Stomach (tissue), 9 donors: Measurements from ENCODE around the gene GRAMD1B. TPM values are rescaled to one million over a fixed set of nuclear protein-coding genes. Genes with fewer than 3 reads are reported as not detected.

Experiments
- DNase-seq, 2 donors: peaks; one replicate each; pipeline versions ENCODE4 v3.0.0 to v3.0.0-alpha.2; 2013 to 2019
- H3K27ac ChIP-seq, 5 donors: fragments of 200-600 bp in 4 of 5; sonication (generic) in 4 of 5; one replicate each; pipeline ENCODE4 v1.5.1; 2013 to 2019; ENCODE audit warnings: mild to moderate bottlenecking in 1 of 5, moderate library complexity in 1 of 5
- H3K27me3 ChIP-seq, 3 donors: fragments of 200-600 bp; sonication (generic); one replicate each; pipeline ENCODE4 v1.5.1; 2017 to 2019; ENCODE audit warnings: mixed run types in 1 of 3
- H3K36me3 ChIP-seq, 4 donors: fragments of 200-600 bp; sonication (generic); 1 replicate in 3 of 4; 2 replicates in 1 of 4; pipeline ENCODE4 v1.5.1; 2016 to 2019
- H3K4me1 ChIP-seq, 4 donors: fragments of 200-600 bp; sonication (generic); one replicate each; pipeline ENCODE4 v1.5.1; 2016 to 2019
- H3K4me3 ChIP-seq, 4 donors: fragments of 200-600 bp; sonication (generic) in 3 of 4; one replicate each; pipeline ENCODE4 v1.5.1; 2016 to 2019; ENCODE audit warnings: mild to moderate bottlenecking in 1 of 4
- H3K9me3 ChIP-seq, 4 donors: fragments of 200-600 bp; sonication (generic); one replicate each; pipeline ENCODE4 v1.5.1; 2016 to 2019
- CTCF ChIP-seq, 7 experiments: fragments of 450-650 bp in 4 of 7; fragments of 200-600 bp in 3 of 7; sonication (generic) in 3 of 7; IDR thresholded peaks; one replicate each; pipeline ENCODE4 v1.5.1; 2016 to 2019; ENCODE audit warnings: antibody characterized with exemption in 7 of 7, control low read depth in 2 of 7, mild to moderate bottlenecking in 1 of 7
- EP300 ChIP-seq: sonication (generic); formaldehyde crosslinking; IDR thresholded peaks from one replicate; pipeline ENCODE4 v1.6.1; 2017; ENCODE audit warnings: antibody characterized with exemption
- POLR2A ChIP-seq, 4 donors: fragments of 450-650 bp; IDR thresholded peaks; one replicate each; pipeline ENCODE4 v1.6.1; 2016; ENCODE audit warnings: antibody characterized with exemption in 4 of 4, control low read depth in 2 of 4, mild to moderate bottlenecking in 1 of 4, moderate library complexity in 1 of 4
- POLR2AphosphoS5 ChIP-seq, 3 donors: sonication (generic); formaldehyde crosslinking; IDR thresholded peaks; one replicate each; pipeline ENCODE4 v1.6.1; 2016; ENCODE audit warnings: antibody characterized with exemption in 3 of 3
- WGBS, 5 donors: extraction: QIAGEN DNeasy Blood & Tissue Kit in 3 of 5; methylation state at CpG; one replicate each; pipeline versions ENCODE4 v1.1.5 to v1.1.7; 2013 to 2018; 5-methylcytosine and 5-hydroxymethylcytosine counted together
- intact Hi-C: fragments of 100-400 bp; cut with DNase I; formaldehyde crosslinking; loops from one replicate; pipeline ENCODE4 v1.15.1; 2023; ENCODE audit warnings: low total_unique reads
- polyA plus RNA-seq, 3 donors: library from polyadenylated mRNA; stranded (reverse); fragments of 200-250 nt; gene quantifications; one replicate each; pipeline ENCODE4 v1.2.3, GENCODE V29; 2013
- total RNA-seq, 5 donors: library from RNA; depleted of rRNA; stranded (reverse); fragments of >200 nt; gene quantifications; one replicate each; pipeline versions ENCODE4 v1.1.0 to v1.2.3, GENCODE V29; 2014 to 2016
- donor health status: healthy with polysubstance abuse.
- donor health status: Bipolar disorder and iron deficiency.
- donor health status: healthy.

GRAMD1B gene
- total and polyA plus RNA-seq, 8 donors: 0.58 to 39.7 (median 12.2) TPM

GRCh38 chr11:123421589-123421988 is 8.5 kb upstream of the GRAMD1B start:
- no peak for TF ChIP-seq POLR2AphosphoS5 (IDR thresholded peaks at IDR 0.05)
- no peak for TF ChIP-seq POLR2A (IDR thresholded peaks at IDR 0.05)
- intact Hi-C loops: no loop called here
- WGBS, 5 donors: 24 to 44% (median 41%) methylated on average over 1 of the region's 1 CpG
- peaks cover 0 to 37% (median 0%) of the 10 kb centered on the region in 3 donors for H3K27me3 ChIP-seq
- H3K4me3 ChIP-seq: no peak overlapping the region
- DNase-seq: no peak
- no peak overlapping the region for H3K27ac ChIP-seq
- no peaks in the 10 kb centered on the region for H3K4me1 ChIP-seq
- H3K36me3 ChIP-seq: no peaks in the 10 kb centered on the region
- H3K9me3 ChIP-seq: no peaks in the 10 kb centered on the region

GRCh38 chr11:123425367-123425766 is 4.7 kb upstream of the GRAMD1B start:
- Histone ChIP-seq H3K4me1 (peaks cover 2 to 10% (median 7%) of the 10 kb centered on the region in 4 donors), H3K27ac (no peak overlapping the region), H3K4me3 (no peak overlapping the region), H3K27me3 (peaks cover 3 to 55% (median 4%) of the 10 kb centered on the region in 3 donors), H3K9me3 (no peaks in the 10 kb centered on the region), H3K36me3 (no peaks in the 10 kb centered on the region)
- intact Hi-C loops: no loop called here
- TF ChIP-seq EP300 (no peak), POLR2AphosphoS5 (IDR thresholded peaks at IDR 0.05) (no peak), CTCF (IDR thresholded peaks at IDR 0.05) (no peak), POLR2A (IDR thresholded peaks at IDR 0.05) (no peak)
- no peak for DNase-seq
- WGBS, 5 donors: 60 to 75% (median 62%) methylated on average over 4 of the region's 4 CpGs

DNA sequence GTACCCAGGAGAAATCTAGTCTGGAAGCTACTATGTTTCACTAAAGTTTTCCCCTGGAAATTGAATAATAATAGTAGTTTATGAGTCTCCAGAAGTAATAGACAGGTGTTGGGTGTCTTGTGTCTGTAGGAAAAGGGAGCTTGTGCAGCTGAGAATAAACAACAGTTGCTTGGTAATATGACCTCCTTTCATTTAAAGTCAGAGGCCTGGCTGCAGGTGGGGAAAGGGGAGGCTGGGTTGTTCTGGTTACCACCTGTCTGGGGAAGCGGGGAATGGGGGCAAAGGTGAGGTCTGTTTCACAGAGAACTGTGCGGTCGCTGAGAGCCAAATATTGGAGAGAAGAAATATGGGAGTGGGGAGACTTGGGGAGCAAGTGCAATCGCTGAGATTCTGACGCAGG is 3.3 kb upstream of the GRAMD1B start:
- no peak for DNase-seq
- no peak overlapping the region for H3K4me3 ChIP-seq
- H3K27ac ChIP-seq: no peak overlapping the region
- peaks cover 3 to 69% (median 16%) of the 10 kb centered on the region in 3 donors for H3K27me3 ChIP-seq
- H3K36me3 ChIP-seq: no peaks in the 10 kb centered on the region
- intact Hi-C loops: no loop called here
- peaks cover 12 to 24% (median 17%) of the 10 kb centered on the region in 4 donors for H3K4me1 ChIP-seq
- H3K9me3 ChIP-seq: no peaks in the 10 kb centered on the region
- WGBS, 5 donors: 74 to 86% (median 81%) methylated on average over 5 of the region's 5 CpGs
- TF ChIP-seq POLR2AphosphoS5 (IDR thresholded peaks at IDR 0.05): no peak
- TF ChIP-seq CTCF (IDR thresholded peaks at IDR 0.05): no peak
- TF ChIP-seq EP300: no peak
- TF ChIP-seq POLR2A (IDR thresholded peaks at IDR 0.05): no peak

GRCh38 chr11:123427405-123427804 is 2.7 kb upstream of the GRAMD1B start:
- WGBS, 5 donors: 53 to 73% (median 55%) methylated on average over 2 of the region's 2 CpGs
- no peak overlapping the region for H3K27ac ChIP-seq
- H3K4me1 ChIP-seq: peaks cover 12 to 25% (median 17%) of the 10 kb centered on the region in 4 donors
- no peaks in the 10 kb centered on the region for H3K36me3 ChIP-seq
- TF ChIP-seq EP300 (no peak), POLR2AphosphoS5 (IDR thresholded peaks at IDR 0.05) (no peak), CTCF (IDR thresholded peaks at IDR 0.05) (no peak), POLR2A (IDR thresholded peaks at IDR 0.05) (no peak)
- no peaks in the 10 kb centered on the region for H3K9me3 ChIP-seq
- H3K27me3 ChIP-seq: peaks cover 3 to 71% (median 17%) of the 10 kb centered on the region in 3 donors
- no peak for DNase-seq
- no peak overlapping the region for H3K4me3 ChIP-seq
- intact Hi-C loops: no loop called here

DNA sequence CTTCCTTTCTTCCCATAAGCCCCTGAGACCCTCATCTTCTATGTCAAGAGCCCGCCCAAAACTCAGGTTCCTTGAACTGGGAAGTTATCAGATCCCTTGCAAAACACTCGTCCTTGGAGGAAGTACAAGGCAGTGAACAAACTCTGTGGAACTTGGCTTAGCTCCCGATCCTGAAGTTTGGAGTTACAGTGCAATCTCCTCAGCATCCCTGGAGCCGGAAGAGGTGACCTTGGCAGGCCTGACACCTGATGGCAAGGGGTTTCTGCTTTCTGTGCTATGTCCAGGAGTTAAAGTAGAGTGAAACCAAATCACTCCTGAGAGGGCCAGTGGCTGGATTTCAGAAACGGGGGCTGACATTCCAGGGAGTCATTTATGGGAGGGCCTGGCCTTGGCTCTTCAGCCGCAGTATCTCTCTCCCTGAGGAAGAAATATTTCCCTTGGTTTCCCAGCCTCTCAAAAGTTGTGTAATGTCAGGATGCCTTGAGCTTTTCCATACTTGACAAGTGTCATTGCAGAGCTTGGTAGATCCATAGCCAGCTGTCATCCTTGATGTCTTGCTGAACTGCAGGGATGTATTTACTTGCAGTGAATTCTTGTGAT is 1.9 kb upstream of the GRAMD1B start:
- intact Hi-C loops: no loop called here
- no peak for TF ChIP-seq CTCF (IDR thresholded peaks at IDR 0.05)
- TF ChIP-seq POLR2AphosphoS5 (IDR thresholded peaks at IDR 0.05): no peak
- TF ChIP-seq EP300: no peak
- TF ChIP-seq POLR2A (IDR thresholded peaks at IDR 0.05): no peak

More for the DNA sequence above, 1.9 kb upstream of the GRAMD1B start:
- no peak for DNase-seq
- WGBS, 5 donors: 47 to 64% (median 57%) methylated on average over 6 of the region's 6 CpGs
- Histone ChIP-seq H3K9me3 (no peaks in the 10 kb centered on the region), H3K4me1 (peaks cover 12 to 25% (median 17%) of the 10 kb centered on the region in 4 donors), H3K4me3 (no peak overlapping the region), H3K27ac (no peak overlapping the region), H3K36me3 (no peaks in the 10 kb centered on the region), H3K27me3 (peaks cover 3 to 71% (median 17%) of the 10 kb centered on the region in 3 donors)
